ENCODE measurements around the gene C1R. TPM values are rescaled to one million over a fixed set of nuclear protein-coding genes. Genes with fewer than 3 reads are reported as not detected.
A peak's percentile ranks its signal among the peaks of the same experiment; 100 is the strongest.

The C1R gene
- 1,046 TPM for total RNA-seq

DNA sequence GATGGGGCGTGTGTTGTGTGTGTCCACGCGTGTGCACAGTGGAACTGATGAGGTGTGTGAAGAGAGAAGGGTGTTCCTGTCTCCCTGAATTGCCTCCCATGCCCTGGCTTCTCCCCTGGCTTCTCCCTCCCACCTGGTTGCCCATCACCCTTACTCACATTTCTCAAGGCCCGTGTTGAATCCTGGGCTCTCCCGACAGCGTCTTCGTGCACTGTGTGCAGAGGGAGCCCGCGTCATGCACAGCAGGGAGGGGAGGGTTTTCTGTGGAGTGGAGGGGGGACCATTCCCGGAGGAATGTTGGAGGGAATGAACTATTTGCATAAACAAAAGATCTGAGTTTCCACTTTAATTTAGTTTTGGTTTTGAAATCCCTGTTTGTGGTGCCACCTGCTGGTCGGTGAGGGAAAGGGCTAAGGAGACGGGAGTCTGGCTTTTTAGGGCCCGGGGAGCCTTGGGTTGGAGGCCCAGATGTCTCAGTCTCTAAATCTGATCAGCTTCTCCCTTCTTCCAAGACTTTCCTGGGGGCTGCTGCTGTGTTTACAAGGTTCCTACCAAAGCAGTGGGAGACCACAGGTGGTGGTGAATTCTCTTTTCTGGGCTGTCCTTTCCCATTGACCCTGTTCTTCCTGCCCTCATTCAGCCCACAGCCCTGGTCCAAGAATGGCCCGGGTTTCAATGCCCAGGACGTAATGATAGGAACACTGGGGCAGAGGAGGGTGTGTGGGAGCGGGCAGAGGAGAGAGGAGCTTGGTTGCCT, at the start of gene C1R:
Gene C1R, minus strand, starts transcription at position 217 of the 757 bp plus-strand sequence. Its CDS starts 57 bp downstream, at position 160.
- Histone ChIP-seq H3K4me1 (peaks cover 0 to 12% of the 10 kb centered on the region in 2 donors), H3K9me3 (no peaks in the 10 kb centered on the region), H3K27ac (peak within 1 kb of the TSS; percentile 77 to 79), H3K36me3 (peaks cover 17 to 27% of the 10 kb centered on the region in 2 donors), H3K27me3 (no peaks in the 10 kb centered on the region), H3K4me3 (peak within 1 kb of the TSS; percentile 51 to 62)
- TF ChIP-seq, protein P1, sequence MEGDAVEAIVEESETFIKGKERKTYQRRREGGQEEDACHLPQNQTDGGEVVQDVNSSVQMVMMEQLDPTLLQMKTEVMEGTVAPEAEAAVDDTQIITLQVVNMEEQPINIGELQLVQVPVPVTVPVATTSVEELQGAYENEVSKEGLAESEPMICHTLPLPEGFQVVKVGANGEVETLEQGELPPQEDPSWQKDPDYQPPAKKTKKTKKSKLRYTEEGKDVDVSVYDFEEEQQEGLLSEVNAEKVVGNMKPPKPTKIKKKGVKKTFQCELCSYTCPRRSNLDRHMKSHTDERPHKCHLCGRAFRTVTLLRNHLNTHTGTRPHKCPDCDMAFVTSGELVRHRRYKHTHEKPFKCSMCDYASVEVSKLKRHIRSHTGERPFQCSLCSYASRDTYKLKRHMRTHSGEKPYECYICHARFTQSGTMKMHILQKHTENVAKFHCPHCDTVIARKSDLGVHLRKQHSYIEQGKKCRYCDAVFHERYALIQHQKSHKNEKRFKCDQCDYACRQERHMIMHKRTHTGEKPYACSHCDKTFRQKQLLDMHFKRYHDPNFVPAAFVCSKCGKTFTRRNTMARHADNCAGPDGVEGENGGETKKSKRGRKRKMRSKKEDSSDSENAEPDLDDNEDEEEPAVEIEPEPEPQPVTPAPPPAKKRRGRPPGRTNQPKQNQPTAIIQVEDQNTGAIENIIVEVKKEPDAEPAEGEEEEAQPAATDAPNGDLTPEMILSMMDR (IDR thresholded peaks at IDR 0.05) = peak; percentile 86 to 91 (median 87)
- DNase-seq (ENCODE audit: low spot score in 2 of 2) = peak; percentile 48 to 92
- intact Hi-C loops (cut with DNase I) = loop anchor here (1.0 to 5.0 kb wide), 4 partner anchors 13 to 75 kb away; partner anchors contain the start of genes C1RL, C1S and LPCAT3

DNA sequence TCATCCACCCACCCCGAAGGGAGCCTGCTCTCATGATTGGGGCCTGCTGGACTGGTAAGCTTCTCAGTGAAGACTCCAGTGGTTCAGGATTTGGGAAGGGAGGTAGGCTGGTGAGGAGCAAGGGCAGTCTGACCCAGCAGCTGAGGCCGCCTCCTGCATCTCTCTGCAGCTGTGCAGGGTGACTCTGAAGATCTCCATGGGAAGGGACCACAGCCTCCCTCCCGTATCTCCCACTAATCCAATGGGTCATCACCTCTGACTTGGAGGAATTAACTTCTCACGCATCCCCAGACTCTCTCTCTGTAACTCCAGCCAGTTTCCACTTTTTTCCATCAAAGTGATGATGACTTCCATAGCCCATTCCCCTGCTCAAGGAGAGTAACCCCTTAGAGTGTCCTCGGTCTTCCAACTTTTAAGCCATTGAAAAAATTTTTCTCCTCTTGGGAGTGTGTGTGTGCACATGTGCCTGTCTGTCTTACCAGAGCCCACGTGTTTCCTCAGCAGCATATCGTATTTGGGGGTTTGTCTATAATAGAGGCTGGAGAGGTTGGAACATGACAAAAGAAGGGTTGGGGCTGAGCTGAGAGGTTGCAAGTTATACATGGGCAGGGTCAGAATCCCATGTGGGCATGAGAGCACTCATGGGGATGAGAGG, 49.2 kb upstream of the C1R start:
- no peaks in the 10 kb centered on the region for H3K4me1 ChIP-seq
- no peaks in the 10 kb centered on the region for H3K27me3 ChIP-seq
- H3K9me3 ChIP-seq = no peaks in the 10 kb centered on the region
- no peak overlapping the region for H3K4me3 ChIP-seq
- H3K36me3 ChIP-seq = peaks cover 10 to 24% of the 10 kb centered on the region in 2 donors
- TF ChIP-seq, protein P1 (IDR thresholded peaks at IDR 0.05) = no peak
- intact Hi-C loops (cut with DNase I) = loop anchor here (10.0 kb wide), 1 partner anchor 493 kb away; no protein-coding TSS in a partner anchor
- H3K27ac ChIP-seq = no peak overlapping the region
- DNase-seq (ENCODE audit: low spot score in 2 of 2) = no peak

DNA sequence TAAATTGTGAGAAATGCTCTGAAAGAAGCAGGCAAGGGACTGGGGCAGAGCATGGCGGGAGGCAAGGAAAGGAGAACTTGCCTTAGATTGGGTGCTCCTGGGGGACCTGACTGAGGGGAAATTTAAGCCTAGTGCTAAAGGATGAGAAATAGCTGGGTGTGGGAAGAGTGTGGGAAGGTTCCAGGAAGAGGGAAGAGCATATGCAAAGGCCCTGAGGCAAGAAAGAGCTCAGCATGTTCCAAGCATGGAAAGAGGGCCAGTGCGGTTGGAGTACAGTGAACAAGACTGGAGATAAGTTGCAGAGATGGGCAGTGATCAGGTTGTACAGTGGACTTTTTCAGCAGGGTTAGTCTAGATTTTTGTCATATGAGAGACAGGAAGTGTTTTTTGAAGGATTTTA, 47.0 kb upstream of the C1R start:
- DNase-seq (ENCODE audit: low spot score in 2 of 2) = no peak
- Histone ChIP-seq H3K27ac (no peak overlapping the region), H3K4me3 (no peak overlapping the region), H3K4me1 (no peaks in the 10 kb centered on the region), H3K36me3 (peaks cover 15 to 30% of the 10 kb centered on the region in 2 donors), H3K27me3 (no peaks in the 10 kb centered on the region), H3K9me3 (no peaks in the 10 kb centered on the region)
- intact Hi-C loops (cut with DNase I) = no loop called here
- TF ChIP-seq, protein P1 (IDR thresholded peaks at IDR 0.05) = no peak

DNA sequence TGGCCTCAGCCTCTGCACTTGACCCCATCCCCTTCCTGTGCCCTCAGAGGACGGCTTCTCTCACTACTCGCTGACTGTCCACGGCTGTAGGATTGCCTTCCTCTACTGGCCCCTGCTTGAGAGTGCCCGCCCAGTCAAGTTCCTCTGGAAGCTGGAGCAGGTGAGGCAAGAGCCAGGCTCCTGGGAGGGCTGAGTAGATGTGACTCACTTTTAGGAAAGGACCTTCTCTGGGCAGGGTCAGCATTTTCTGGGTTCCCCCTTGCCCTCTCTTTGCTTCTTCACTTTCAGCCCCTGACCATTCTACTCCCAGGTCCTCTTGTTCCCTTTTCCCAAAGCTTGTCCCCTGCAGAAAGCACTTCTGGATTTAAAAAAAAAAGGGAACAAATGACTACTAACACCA, 45.7 kb upstream of the C1R start:
- intact Hi-C loops (cut with DNase I) = no loop called here
- no peaks in the 10 kb centered on the region for H3K9me3 ChIP-seq
- H3K27ac ChIP-seq = no peak overlapping the region
- no peak overlapping the region for H3K4me3 ChIP-seq
- TF ChIP-seq, protein P1 (IDR thresholded peaks at IDR 0.05) = no peak
- H3K36me3 ChIP-seq = peaks cover 15 to 26% of the 10 kb centered on the region in 2 donors
- DNase-seq (ENCODE audit: low spot score in 2 of 2) = no peak
- H3K4me1 ChIP-seq = no peaks in the 10 kb centered on the region
- no peaks in the 10 kb centered on the region for H3K27me3 ChIP-seq

DNA sequence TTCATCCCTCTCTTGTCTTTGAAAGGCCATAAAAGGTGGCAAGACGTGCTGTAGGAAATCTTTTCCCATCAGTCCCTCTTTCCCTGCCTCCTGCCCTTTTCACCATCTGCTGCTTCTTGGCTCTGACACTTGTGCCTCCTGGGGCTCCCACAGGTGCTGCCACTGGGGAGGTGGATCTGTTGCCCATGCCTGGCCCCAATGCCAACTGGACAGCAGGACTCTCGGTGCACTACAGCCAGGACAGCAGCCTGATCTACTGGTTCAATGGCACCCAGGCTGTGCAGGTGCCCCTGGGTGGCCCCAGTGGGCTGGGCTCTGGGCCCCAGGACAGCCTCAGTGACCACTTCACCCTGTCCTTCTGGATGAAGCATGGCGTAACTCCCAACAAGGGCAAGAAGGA, 44.4 kb upstream of the C1R start:
- Histone ChIP-seq H3K36me3 (peaks cover 15 to 24% of the 10 kb centered on the region in 2 donors), H3K9me3 (no peaks in the 10 kb centered on the region), H3K4me1 (no peaks in the 10 kb centered on the region), H3K27me3 (no peaks in the 10 kb centered on the region), H3K4me3 (no peak overlapping the region), H3K27ac (no peak overlapping the region)
- intact Hi-C loops (cut with DNase I) = no loop called here
- DNase-seq (ENCODE audit: low spot score in 2 of 2) = no peak
- TF ChIP-seq, protein P1 (IDR thresholded peaks at IDR 0.05) = no peak
